ENCODE results near the gene SPESP1. TPM values are rescaled to one million over a fixed set of nuclear protein-coding genes. Genes with fewer than 3 reads are reported as not detected.

SPESP1 gene
- total and polyA plus RNA-seq, 2 of the 8 experiments (the other 6 are each of a cell fraction or from before 2014, with no cell fraction given): not detected

- no peak overlapping the region for H3K4me2 ChIP-seq (ENCODE audit: insufficient read depth in 1 of 2, low read depth in 2 of 2, low read length in 2 of 2)
- FAIRE-seq: no peak
- no peaks in the 10 kb centered on the region for H3K79me2 ChIP-seq (ENCODE audit: control insufficient read depth in 1 of 2, insufficient read depth in 2 of 2, low read length in 2 of 2)
- H2AFZ ChIP-seq (ENCODE audit: low read length): no peak overlapping the region
- no peaks in the 10 kb centered on the region for H3K27me3 ChIP-seq (replicated peaks in 1 of 4; ENCODE audit: control insufficient read depth in 3 of 4, extremely low read depth in 1 of 4, insufficient read depth in 3 of 4, low read length in 3 of 4)
- DNase-seq (ENCODE audit: low read depth in 1 of 2, low spot score in 2 of 2): no peak
- H2BK15ac ChIP-seq (ENCODE audit: low read length): no peak overlapping the region
- H2AK5ac ChIP-seq (ENCODE audit: low read depth, low read length): no peak overlapping the region
- WGBS, 2 experiments (ENCODE audit: extremely low coverage in 1 of 2, insufficient coverage in 1 of 2, insufficient read length in 1 of 2, insufficient replicate concordance in 2 of 2, low coverage in 1 of 2, low lambda C conversion rate in 2 of 2, missing lambda C conversion rate in 1 of 2): 93% methylated on average over 4 of the region's 4 CpGs; no CpG with 5 or more reads in 1 of the 2 experiments
- H2BK120ac ChIP-seq (replicated peaks; ENCODE audit: low read depth, low read length): no peak overlapping the region
- no peak overlapping the region for H4K8ac ChIP-seq (ENCODE audit: extremely low read depth, insufficient read depth, low read length)
- ChIA-PET CTCF (ENCODE audit: partially characterized antibody) (interaction anchor here (2.4 kb wide), 1 partner anchor 8 kb away, joined by 8 read pairs; no protein-coding TSS in a partner anchor), POLR2A (ENCODE audit: partially characterized antibody) (no interaction called here)
- no peak overlapping the region for H2BK5ac ChIP-seq (ENCODE audit: low read depth, low read length)
- H3K4ac ChIP-seq (replicated peaks; ENCODE audit: insufficient read length, low read depth, low read length): no peak overlapping the region
- no peaks in the 10 kb centered on the region for H4K20me1 ChIP-seq (replicated peaks in 1 of 2; ENCODE audit: control insufficient read depth in 1 of 2, insufficient read depth in 2 of 2, low read length in 2 of 2)
- H3K14ac ChIP-seq (ENCODE audit: insufficient read length): no peak overlapping the region
- no peak overlapping the region for H3K23ac ChIP-seq (ENCODE audit: insufficient read length)
- no peaks in the 10 kb centered on the region for H3K79me1 ChIP-seq (ENCODE audit: low read depth, low read length)
- H2BK12ac ChIP-seq (ENCODE audit: low read depth, low read length): no peak overlapping the region
- peaks cover 5 to 8% of the 10 kb centered on the region in 2 experiments; a peak in 2 of 4 replicates for H3K9me3 ChIP-seq (ENCODE audit: insufficient read depth in 2 of 2, low read depth in 1 of 2, low read length in 1 of 2)
- no peak overlapping the region for H4K91ac ChIP-seq (replicated peaks; ENCODE audit: insufficient read length, low read length)
- no peak overlapping the region for H3K18ac ChIP-seq (ENCODE audit: extremely low read depth, low read length)
- H3K27ac ChIP-seq (ENCODE audit: low read depth, low read length): no peak overlapping the region
- no peak overlapping the region for H3K9ac ChIP-seq (replicated peaks in 1 of 4; ENCODE audit: extremely low read depth in 1 of 4, low read depth in 3 of 4, low read length in 3 of 4)
- no peak overlapping the region for H3K4me3 ChIP-seq (ENCODE audit: extremely low read depth in 1 of 4, insufficient read depth in 2 of 4, low read depth in 3 of 4, low read length in 4 of 4)
- H2BK20ac ChIP-seq (ENCODE audit: low read length): no peak overlapping the region
- H3K23me2 ChIP-seq (ENCODE audit: low read depth, low read length): no peaks in the 10 kb centered on the region
- no peaks in the 10 kb centered on the region for H3K36me3 ChIP-seq (ENCODE audit: control insufficient read depth in 2 of 4, insufficient read depth in 4 of 4, low read length in 3 of 4)
- H3K56ac ChIP-seq (replicated peaks; ENCODE audit: insufficient read length, low read depth, low read length): no peak overlapping the region
- H4K5ac ChIP-seq (ENCODE audit: insufficient read length, low read depth, low read length): no peak overlapping the region
- H3K4me1 ChIP-seq (replicated peaks in 1 of 4; ENCODE audit: control insufficient read depth in 3 of 4, insufficient read depth in 4 of 4, low read length in 3 of 4): no peaks in the 10 kb centered on the region
- TF ChIP-seq, protein P1, sequence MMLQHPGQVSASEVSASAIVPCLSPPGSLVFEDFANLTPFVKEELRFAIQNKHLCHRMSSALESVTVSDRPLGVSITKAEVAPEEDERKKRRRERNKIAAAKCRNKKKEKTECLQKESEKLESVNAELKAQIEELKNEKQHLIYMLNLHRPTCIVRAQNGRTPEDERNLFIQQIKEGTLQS (IDR thresholded peaks at IDR 0.05; ENCODE audit: insufficient read depth, low read depth, low read length): no peak
- no peak for TF ChIP-seq MAFK (IDR thresholded peaks at IDR 0.05; ENCODE audit: low read depth, low read length)
- TF ChIP-seq JUN (IDR thresholded peaks at IDR 0.05; ENCODE audit: low read depth, low read length): no peak
- TF ChIP-seq NANOG (IDR thresholded peaks at IDR 0.05; ENCODE audit: insufficient read depth, low read depth, low read length, poor library complexity, severe bottlenecking): no peak
- no peak for TF ChIP-seq RAD21 (IDR thresholded peaks at IDR 0.05 in 1 of 2, conservative IDR thresholded peaks at IDR 0.05 in 1 of 2; ENCODE audit: low read depth in 2 of 2, low read length in 2 of 2)
- no peak for TF ChIP-seq HDAC6 (IDR thresholded peaks at IDR 0.05; ENCODE audit: low read depth, low read length)
- no peak for TF ChIP-seq RXRA (IDR thresholded peaks at IDR 0.05; ENCODE audit: insufficient read depth, low read depth, low read length)
- no peak for TF ChIP-seq USF2 (IDR thresholded peaks at IDR 0.05; ENCODE audit: low read length)
- TF ChIP-seq BRCA1 (IDR thresholded peaks at IDR 0.05; ENCODE audit: low read depth, low read length): no peak
- no peak for TF ChIP-seq SRF (IDR thresholded peaks at IDR 0.05; ENCODE audit: low read depth, low read length)
- no peak for TF ChIP-seq SIRT6 (IDR thresholded peaks at IDR 0.05; ENCODE audit: low read length)
- TF ChIP-seq SAP30 (IDR thresholded peaks at IDR 0.05; ENCODE audit: insufficient read depth, insufficient replicate concordance, low read length): no peak
- TF ChIP-seq CEBPB (IDR thresholded peaks at IDR 0.05; ENCODE audit: low read depth, low read length): no peak
Measured at GRCh38 chr15:68981941-68982340, 51.6 kb downstream of the SPESP1 start.
